ENCODE measurements around the gene CXXC4.

Gene CXXC4

DNA sequence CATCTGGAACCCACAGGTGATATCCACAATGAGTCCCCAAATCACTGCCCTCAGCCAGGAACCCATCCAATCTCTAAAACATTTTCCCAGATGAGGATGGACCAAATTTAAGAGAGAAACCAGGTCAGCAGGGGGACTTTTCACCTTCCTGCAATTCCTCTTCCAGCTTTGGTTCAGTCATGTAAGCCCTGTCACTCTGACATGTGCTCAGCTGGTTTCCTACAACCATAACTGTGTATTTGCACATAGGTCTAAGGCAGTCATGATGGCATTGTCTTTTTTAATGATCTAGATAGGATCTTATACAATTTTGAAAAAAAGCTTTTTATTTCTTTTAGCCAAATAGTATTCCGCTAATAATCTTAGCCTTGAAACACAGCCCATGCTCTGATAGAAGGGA, 6.5 kb downstream of the CXXC4 start:
- no peak for DNase-seq (ENCODE audit: low spot score)

DNA sequence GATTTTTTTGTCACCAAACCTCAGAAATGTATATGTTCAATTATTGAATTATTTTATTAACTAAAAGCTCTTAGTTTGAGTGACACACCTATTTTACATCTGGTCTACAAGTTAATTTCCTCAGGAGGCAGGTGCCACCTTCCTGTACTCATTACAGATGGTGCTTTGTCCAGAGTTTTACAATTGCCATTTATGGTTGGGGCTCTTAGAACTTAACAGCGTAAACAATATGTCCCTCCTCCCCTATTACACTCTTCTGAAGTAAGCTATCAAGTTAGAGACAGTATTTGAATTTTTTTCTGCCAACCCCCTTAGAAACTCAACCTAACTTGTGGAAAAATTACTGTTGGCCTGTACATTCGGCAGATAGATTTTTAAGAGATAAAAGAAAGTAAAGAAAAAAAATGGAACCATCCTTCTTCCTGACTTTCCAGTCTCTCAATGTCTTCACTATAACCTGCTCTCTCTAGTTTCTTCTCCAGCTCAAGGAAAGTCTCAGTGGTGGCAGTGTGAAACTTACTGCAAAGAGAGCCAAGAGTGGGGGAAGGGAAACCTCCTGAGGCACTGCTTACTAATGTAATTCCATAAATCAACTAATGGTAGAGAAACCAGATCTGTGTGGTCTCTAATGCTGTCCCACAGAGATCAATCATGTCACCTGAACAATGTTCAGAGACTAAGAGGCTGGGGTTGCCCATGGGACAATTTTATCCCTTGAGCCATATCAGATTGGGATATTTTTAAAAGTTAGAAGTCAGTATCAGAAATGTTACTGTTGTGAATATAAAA, 7.8 kb downstream of the CXXC4 start:
- no peak for DNase-seq (ENCODE audit: low spot score)

DNA sequence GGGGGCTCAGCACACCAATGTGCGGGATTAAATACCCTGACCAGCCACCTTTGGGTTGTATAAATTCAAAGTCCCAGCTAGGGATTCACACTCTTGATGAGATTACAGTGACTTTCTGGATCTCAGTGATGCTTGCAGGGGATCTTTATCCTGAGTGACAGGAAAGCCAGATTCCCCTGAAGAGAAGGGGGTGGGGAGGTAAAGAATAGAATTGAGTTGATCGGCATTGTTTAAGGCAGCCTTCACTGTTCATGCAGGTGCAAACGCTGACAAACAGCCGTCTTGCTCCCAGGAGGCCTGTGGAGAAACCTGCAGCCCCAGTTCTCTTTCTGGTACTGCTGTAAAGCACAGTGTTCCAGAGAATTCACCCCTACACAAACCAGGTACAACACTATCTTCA, 19.0 kb downstream of the CXXC4 start:
- DNase-seq (ENCODE audit: low spot score): no peak

DNA sequence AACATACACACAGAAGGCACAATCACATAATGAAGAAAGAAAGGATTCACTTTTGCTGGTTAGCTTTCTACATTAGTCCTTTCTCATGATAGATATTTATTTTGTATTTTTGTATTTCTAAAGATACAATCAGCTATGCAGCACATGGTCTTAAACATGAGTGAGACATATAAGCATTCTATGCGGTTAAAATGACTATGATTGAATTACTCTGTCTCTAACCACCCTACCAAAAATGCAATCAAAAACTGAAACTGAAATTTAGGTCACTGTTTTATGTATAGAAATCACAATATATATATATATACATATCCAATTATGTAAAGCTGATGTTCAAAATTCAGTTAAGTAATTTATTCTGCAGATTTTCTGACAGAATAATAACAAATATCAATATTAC, 21.9 kb downstream of the CXXC4 start:
- DNase-seq (ENCODE audit: low spot score): no peak

DNA sequence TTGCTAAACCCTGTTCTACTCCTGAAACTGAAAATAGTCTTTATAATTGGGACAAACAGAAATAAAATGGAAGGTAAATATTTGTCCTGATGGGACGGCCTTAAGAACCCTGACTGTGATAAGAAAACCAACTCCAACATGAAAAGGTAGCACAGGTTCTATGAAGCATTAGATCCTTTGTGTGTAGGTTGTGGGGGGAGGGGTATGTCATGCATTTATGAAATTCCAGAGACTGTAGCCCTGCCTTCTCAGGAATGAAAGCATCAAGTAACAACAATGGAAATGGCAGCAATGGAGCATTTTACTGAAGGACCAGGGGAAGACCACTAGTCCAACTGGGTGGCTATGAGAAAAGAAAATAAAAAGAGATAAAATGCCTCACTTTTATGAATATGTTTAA, 23.9 kb downstream of the CXXC4 start:
- no peak for DNase-seq (ENCODE audit: low spot score)

DNA sequence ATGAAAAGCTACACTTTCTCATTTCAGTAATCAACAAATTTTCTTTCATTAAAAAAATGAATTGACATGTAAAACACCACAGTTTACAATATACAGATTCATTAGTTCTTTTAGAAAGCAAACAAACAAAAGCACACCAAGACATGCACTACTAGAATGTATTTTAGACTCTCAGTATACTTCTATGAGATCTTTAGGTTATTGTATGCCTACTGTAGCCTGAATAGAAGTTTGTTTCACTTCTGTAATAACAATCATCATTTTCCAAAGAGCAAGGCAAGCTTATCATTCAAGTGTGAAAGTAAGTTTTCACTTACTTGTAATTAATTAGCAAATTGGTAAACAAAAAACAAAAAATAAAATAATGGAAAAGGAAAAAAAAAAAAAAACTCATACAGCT, 24.9 kb downstream of the CXXC4 start:
- no peak for DNase-seq (ENCODE audit: low spot score)

DNA sequence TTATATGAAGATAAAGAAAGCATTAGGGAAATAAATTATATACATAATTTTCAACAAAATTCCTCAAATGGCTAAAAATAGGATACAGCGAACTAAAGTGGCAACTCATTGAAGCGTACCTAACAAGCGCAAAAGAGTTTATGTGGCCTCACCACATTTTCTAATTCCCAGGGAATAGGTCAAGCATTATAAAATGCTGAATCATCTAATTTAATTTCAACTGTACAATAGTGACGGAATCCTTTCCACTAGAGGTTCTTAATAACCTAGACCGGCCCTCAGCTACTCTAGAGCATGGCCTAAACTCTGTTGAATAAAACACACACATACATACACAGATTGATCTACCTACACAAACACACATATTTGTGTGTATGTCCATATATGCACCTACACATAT, 29.1 kb downstream of the CXXC4 start:
- DNase-seq (ENCODE audit: low spot score): no peak

DNA sequence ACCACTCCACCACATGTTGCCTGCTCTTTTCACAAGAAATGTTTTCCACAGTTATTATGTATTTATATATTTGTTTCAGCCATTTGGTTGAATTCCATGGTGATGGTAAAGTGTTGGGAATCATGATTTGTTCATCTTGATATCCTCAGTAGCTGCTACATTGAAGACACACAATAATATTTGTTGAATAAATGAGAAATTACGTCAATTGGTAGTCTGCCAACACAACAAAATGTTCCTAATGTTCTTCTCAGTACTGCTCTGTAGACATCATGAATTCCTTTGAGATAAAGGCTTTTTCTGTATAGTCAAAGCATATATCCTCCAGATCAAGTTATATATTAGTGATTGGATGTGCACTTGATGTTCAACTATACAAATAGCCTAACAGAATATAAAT, 29.5 kb downstream of the CXXC4 start:
- DNase-seq (ENCODE audit: low spot score): no peak

DNA sequence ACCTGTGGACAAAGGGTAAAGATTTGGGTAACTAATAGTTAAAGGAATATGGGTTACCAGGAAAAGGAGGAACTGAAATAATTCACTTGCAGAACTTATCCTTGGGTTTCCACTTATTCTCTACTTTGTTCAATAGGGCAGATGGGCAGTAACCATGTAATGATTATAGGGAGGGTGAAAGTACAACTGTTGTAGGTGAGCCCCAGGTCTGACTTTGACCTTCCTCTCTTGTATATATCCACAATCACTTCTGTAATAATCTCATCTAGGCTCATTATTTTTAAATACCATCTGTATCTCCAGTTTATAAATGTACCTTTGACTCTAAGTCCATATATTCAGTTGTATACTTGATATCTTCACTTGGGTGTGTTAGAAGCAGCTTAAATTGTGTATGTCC, 32.1 kb downstream of the CXXC4 start:
- no peak for DNase-seq (ENCODE audit: low spot score)

DNA sequence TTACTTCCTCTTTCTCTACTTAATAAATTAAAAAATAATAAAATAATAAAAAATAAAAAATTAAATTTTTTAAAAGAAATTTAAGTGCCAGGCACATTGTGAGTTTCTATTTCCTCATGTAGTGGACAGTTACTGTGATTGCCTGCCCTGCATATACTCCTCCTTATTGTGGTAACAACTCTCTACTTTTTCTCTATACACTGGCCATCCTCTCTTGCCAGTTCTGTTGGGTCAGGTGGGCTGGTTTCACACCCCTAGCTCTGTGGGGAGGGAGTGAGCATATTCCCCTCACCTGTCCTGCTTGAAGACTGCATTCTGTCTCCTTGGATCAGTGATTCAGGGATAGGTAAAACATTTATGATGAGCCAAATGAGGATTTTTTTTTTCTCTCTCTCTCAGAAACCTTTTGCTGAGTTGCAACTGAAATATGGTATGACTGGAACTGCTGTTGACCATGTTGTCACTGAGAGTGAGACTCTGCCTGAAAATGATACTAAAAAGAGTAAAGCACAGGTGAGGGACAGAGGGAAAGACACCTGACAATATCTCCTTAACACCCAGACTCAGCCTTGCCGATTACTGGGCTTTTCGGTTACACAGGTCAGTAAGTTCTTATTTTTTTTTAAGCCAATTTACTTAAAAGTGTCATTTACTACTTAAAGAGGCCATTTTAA, 37.2 kb downstream of the CXXC4 start:
- DNase-seq (ENCODE audit: low spot score): no peak

DNA sequence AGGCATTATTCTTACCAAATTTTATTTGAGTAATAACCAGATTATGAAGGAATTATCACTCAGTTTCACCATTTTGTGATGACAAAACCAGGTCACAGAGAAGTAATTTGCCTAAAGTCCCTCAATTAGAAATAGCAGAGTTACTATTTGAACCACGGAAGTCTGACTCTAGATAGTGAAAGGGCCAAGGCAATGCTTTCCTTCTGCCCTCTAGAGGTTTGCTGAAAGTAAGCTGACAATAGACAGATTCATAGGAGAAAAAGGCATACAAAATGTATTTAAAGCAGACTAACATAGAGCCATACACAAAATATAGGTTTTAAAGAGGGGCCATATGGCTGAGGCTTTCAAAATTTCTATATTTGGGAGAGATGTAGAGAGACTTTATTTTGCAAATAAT, 43.1 kb downstream of the CXXC4 start:
- no peak for DNase-seq (ENCODE audit: low spot score)

DNA sequence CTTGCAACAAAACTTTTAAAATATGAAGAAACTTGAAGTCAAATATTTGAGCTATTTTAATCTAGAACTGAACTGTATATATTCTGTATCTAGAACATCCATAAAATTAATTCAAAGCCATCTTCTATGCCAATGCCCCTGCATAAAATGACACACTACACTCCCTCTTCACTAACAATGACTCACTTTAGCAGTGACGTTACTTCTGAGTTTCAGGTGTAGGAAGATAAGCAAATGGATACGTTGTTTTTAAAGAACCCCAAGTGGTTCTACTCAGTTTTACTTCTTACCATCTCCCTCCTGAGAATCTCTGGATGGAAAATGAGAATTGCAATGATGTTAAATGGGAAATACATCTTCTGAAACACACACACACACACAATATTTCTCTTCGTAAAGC, 45.2 kb downstream of the CXXC4 start:
- DNase-seq (ENCODE audit: low spot score): no peak

DNA sequence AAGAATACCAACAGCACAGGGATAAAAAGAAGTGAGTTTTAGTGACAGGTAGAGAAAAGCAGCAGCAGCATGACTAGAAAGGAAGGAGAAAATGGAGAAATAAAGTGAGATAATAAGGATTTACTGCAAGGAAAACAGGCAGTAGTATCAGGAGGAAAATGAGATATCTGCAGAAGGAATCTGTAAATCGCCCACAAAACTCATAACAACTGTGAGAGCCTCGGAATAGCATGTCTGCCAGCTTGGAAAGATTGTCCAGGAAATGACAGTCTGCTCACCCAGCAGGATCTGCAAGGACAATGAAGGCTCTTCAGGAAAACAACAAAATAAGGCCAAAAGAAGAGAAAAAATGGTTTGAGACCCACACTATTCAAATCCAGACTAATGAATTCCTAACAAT, 47.4 kb downstream of the CXXC4 start:
- no peak for DNase-seq (ENCODE audit: low spot score)

DNA sequence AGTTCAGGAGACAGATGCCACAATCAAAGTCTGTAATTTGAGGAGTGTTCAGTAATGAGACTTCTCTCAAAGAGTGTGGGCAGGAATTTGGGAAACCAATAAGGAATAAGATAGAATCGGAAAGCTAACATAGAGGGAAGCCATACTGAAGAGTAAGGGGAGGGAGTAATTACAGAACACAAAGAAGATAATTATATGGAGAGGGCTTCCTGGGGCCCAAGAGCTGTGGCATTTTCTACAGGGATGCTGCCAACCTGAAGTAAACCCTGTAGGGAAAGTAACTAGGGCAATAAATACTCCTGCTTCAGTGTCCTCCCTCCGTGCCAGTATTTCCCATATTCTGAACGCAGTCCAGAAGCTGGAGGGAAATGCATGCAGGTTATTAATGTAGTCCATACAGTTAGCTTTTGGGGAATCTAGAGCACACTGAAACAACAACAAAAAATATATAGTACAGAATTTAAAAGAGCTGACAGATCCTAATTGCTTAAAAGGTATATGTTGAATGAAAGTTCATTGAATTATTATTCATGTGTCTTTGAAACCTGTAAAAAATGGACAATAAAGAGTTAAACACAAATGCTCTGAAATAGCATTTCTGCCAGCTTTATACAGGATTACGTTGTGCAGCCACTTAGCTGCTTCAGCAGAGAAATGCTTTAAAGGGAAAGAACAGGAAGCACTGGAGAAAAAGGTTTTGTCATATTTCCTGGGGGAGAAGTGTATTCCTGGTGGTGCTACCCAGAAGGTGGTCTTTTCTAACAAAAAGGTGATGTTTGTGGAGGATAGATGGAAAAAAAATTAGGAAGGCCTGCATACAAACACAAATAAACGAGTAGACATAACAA, 48.0 kb downstream of the CXXC4 start:
- DNase-seq (ENCODE audit: low spot score): no peak

DNA sequence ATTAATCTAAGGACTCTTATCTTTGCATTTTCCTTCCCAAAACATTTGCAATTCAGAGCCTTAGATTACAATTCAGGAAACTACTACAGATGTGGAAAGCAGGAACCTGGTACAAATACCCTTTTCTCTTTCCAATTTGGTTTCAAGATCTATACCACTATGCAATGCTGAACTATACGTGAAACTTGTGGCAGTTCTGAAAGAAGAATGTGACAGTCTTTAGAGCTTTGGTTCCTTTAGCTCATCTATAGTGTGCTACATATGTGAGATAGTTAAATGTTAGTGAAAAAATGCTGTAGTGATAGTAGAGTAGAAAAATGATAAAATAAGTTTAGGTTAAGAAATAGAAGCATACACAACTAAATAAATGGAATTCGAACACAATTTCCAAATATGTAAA, 50.0 kb downstream of the CXXC4 start:
- no peak for DNase-seq (ENCODE audit: low spot score)

DNA sequence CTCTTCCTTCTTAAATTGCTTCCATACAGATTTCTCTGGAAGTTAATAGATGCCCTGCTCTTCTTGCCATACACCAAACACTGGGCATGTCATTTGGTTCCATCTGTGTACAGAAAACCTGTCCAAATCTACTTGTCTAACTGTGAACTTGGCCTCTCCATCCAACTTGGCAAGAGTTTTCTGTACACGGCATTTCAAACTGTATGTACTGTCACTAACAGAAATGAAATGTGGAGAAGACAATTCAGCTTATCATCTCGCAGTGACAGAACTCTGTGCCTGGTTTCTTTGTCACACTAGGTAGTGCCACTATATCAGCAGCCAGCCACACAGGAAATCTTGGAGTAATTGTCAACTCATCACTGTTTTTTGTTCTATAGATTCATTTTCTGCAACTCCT, 58.2 kb downstream of the CXXC4 start:
- DNase-seq (ENCODE audit: low spot score): no peak

DNA sequence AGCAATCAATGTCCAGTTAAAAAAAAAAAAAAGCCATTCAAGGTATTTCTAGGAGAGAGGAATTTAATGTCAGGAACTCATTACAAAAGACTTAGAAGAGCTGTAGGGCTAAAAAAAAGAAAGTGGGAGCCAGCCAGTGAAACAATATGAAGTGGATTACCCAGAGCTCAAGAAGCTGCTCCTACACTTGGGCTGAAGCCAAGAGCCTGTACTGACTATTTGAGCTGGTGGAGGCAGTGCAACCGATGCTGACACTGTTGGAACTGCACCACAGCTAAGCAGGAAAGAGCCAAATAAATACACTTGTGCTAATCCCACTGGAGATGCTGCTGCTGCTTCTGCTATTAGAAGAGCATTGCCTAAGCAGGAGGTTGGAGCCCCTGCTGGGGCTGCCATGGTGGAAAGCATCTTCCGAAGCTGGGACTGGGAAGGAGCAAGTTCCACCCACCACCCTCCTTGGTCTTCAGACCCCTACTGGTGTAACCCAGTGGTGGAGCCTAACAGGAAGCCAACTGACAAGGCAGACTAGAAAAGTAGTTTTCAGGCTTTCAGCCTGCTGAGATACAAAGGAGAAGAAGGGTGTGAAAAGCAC, 65.4 kb downstream of the CXXC4 start:
- no peak for DNase-seq (ENCODE audit: low spot score)

DNA sequence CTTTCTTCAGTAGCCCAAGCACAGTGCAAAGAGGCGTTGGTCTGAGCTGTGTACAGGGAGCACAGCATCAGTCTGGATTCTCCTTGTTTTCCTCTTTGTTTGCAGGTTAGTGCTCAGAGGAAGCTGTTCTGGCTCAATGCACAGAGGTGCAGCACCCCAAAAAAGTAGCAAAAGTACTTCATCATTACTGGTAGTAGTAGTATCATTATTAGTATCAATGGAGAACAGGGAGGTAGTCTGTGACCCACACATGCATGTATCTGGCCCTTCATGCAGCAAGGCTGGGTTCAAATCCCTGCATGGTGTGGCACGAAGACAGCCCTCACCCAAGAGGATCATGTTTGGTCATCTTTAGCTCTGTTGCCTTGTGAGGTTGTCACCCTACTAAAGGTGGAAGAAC, 68.7 kb downstream of the CXXC4 start:
- no peak for DNase-seq (ENCODE audit: low spot score)

DNA sequence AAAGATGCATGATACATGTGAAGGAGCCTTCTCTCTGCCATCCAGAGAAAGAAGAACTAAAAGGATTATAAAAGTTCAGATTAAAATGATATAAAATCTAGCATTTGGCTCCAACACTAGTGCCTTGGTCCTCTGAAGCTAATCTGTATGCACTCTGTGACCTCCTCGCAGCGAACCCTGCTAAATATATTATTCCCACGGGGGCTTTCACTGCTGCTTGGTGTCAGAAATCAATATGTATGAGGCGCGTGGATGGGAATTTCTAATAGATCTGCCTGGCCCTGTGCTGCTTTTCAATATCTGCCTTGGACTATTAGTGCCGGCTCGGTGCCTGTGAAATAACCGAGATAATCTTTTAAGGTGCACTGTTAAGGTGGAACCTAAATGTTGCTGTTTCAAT, 69.7 kb downstream of the CXXC4 start:
- DNase-seq (ENCODE audit: low spot score): no peak

DNA sequence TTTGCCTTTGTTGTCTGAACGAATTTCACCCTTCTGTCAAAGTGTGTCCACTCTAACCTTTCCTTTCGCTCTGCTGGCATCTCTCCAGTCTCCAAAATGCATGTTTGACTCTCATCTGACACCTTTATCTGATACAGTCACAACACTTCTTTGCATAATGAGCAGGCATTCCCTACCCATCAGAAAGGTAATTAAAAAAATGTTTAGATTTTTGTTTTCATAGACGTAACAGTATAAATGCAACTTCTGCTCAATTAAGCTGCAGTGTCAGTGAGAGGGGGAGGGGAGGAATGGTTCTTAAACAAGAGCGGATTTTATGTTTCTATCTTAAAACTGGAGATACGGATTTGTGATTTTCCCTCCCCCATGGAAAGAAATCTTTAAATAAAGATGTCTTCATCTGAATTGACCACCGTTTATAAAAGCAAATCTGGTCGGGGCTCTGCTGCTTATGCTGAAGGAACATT, 70.2 kb downstream of the CXXC4 start:
- no peak for DNase-seq (ENCODE audit: low spot score)

DNA sequence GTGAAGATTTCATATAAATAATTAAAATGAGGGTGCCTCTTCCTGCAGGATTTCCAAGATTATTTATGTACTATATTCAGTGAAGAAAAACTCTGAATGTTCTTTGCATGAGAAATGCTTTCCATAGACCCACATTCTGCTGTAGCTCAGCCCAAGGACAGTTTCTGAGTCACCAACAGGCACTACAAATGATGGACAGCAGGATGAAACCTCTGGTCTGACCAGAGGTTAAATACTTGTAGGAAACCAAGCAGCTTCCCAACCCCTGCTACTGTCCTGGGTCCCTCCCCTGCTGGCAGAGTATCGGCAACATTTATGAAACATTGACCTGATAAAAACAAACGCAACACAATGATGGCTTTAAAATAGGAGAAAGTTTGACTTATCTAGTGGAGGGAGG, 73.1 kb downstream of the CXXC4 start:
- DNase-seq (ENCODE audit: low spot score): no peak

DNA sequence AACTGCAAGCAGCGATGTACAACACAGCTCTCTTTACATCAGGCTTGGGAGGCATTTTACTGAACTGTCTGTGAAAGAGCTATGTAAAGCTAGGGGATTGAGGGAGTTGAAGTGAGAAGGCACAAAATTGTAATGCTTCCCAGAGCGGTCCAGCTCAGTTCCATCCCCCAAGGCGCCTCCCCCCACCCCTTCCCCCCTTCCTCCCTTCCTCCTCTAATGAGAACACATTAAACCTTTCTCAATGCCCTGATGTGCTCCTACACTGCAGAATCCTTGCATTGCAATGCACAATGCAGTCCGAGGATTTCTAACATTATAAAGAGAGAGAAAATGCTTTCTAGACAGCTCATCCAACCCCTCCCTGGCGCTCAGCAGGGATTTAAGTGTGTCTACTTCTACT, 73.9 kb downstream of the CXXC4 start:
- DNase-seq (ENCODE audit: low spot score): no peak

Measured in hepatic stellate cell (primary cell).